Fibroblast of skin of left biceps (primary cell): ENCODE results near the gene MUC13.

ENCODE experiments used
- DNase-seq, 2 experiments: peaks; one replicate each; pipeline ENCODE4 v3.0.0-alpha.2; 2013; ENCODE audit warnings: low read depth in 2 of 2

The MUC13 gene

DNA sequence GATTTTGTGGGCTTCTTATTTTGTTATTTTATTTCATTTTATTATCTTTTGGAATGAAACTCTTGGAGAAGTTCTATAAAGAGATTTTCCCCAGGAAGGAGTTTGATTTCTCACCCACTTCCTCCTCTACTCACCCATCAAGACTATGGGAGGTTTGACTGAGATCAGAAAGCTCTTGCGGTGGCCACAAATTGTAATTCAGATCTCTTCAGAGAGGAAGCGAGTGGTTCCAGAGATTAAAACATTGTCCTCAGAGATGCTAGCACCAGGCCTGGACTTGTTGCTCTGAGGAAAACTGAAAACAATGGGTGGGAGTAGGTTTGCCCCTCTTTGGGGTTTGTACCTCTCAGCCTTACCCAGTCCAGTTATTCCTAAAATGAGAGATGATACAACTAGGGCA lies 8.1 kb upstream of the MUC13 start:
- no peak for DNase-seq

- no peak for DNase-seq
Observed at GRCh38 chr3:124941771-124942170, 7.2 kb upstream of the MUC13 start.

DNA sequence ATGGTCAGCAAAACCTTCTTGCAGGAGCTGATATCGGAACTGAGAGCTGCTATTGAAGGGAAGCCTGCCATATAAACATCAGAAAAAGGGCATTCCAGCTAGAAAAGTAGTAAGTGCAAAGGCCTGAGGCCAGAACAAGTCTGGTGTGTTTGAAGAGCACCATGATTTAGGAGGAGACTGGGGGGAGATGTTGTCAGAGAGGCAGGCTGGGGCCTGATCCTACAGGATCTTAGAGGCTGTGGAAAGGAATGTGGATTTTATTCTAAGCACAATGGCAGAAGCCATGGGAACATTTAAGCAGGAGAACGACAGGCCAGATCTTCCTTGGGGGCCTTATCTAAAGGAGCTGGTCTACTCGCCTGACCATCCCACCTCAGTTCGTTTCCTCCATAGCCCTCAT lies 5.1 kb upstream of the MUC13 start:
- no peak for DNase-seq

- no peak for DNase-seq
Observed at GRCh38 chr3:124938896-124939295, 4.3 kb upstream of the MUC13 start.

DNA sequence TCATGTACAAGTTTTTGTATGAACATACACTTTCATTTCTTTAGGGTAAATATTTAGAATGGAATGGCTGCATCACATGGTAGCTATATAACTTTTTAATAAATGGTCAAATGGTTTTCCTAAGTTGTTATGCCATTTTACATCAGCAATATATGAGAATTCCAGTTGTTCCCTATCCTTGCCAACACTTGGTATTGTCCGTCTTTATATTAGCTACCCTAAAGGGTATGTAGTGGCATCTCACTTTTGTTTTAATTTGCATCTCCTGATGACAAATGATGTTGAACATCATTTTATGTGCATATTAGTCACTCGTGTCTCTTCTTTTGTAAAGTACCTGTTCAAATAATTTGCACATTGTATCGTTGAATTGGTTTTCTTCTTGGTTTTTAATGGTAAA lies 2.5 kb upstream of the MUC13 start:
- DNase-seq: no peak

DNA sequence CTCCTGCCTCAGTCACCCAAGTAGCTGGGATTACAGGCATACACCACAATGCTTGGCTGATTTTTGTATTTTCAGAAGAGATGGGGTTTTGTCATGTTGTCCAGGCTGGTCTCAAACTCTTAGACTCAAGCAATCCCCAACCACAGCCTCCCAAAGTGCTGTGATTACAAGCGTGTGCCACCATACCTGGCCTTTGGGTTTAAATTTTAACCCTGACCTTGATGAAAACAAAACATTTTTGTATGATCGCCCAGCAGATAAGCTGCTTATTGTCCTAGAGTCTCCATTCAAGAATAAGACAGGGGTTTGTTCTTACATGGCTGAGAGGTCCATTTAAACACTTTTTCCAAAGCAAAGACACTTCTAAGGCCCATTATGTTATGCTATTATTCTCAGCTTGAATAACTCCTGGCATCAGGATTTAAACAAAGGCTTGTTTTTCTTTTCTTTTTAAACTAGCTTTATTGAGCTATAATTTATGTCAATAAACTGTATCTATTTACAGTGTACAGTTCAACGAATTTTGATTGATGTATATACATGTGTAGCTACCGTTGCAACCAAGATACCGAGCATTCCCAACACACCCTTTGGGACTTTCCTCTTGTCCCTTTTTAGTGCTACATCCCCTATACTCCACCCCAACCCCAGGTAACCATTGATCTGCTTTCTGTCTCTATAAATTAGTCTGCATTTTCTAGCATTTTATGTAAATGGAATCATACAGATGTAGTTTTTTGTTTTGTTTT lies 1.4 kb upstream of the MUC13 start:
- DNase-seq: no peak

DNA sequence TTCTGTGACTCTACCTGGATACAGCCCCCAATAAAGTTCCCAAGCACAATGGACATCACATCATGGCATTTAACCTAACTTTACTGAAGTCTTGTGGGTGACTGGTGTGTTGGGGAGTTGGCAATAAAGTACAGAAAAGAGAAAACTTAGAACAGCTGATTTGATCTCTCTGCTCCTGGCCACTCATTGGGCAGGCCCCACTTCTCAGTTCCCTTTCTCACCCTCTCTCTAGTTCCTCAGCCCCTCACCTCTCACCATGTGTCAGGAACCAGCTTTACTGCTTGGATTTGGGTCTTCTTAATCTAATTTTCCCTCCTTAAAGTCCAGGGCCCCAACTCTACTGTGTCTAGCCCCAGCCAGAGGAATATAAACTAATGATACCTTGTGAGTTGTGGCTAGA lies 713 bp upstream of the MUC13 start:
- no peak for DNase-seq

- DNase-seq: peak; percentile 27 to 36
Observed at GRCh38 chr3:124928333-124929202, 6.0 kb downstream of the MUC13 start.

GRCh38 chr3:124927574-124928045 lies 6.9 kb downstream of the MUC13 start:
- no peak for DNase-seq

- no peak for DNase-seq
Observed at GRCh38 chr3:124926426-124927101, 8.0 kb downstream of the MUC13 start.

GRCh38 chr3:124924741-124925140 lies 9.8 kb downstream of the MUC13 start:
- DNase-seq: no peak

- DNase-seq: no peak
Observed at GRCh38 chr3:124923833-124924232, 10.7 kb downstream of the MUC13 start.

DNA sequence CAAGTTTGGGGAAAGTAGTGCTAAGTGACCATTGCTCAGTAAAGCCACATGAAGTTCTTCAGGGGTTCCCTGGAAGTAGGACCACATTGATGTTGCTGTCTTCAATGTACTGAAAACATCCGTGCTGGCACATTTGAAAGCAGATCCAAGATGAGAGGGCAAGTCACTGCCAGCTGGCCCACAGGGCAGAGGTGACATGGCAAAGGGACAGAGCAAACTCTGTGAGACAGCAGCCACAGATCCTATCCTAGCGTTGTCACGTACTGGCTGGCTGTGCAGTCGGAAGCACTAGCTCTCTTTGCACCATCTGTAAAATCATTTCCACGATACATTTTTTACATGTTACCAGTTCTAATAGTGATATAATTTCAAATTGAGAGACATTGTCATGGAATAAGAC lies 13.8 kb downstream of the MUC13 start:
- DNase-seq: no peak

DNA sequence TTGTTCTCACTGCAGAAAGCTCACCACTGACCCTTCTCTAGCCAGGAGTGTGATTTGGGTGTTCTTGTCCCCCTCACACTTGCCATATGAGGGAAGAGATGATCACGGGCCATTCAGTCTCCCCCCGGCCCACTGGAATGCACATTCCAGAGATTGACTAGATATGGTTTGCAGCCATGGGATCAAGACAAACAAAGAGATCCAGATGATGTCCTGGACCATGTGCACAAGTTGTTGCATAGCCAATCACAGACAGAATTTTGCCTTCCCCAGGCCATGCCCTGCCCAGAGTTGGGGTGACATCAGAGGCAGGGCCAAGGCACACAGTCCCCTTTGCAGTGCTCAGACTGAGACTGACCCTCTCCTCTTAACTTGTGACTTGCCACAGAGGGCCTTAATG lies 14.8 kb downstream of the MUC13 start:
- DNase-seq: peak in 1 of 2 experiments; percentile 18

DNA sequence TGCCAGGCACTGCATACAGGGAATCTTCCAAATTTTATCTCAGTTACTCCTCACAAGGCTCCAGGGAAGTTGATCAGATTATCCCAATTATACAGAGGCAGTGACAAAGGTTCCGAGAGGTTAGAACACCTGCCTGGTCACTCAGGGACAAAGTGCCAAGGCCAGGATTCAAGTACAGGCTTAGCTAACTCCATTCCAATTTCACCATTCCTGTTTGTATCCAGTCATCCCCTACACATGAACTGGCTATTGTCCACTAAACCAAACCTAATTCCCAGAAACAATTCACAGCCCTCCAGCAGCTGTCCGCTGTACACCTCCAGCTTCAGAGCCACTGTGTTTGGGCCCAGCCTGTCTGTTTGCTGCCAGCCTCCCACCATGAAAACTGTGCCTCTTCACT lies 16.0 kb downstream of the MUC13 start:
- no peak for DNase-seq

DNA sequence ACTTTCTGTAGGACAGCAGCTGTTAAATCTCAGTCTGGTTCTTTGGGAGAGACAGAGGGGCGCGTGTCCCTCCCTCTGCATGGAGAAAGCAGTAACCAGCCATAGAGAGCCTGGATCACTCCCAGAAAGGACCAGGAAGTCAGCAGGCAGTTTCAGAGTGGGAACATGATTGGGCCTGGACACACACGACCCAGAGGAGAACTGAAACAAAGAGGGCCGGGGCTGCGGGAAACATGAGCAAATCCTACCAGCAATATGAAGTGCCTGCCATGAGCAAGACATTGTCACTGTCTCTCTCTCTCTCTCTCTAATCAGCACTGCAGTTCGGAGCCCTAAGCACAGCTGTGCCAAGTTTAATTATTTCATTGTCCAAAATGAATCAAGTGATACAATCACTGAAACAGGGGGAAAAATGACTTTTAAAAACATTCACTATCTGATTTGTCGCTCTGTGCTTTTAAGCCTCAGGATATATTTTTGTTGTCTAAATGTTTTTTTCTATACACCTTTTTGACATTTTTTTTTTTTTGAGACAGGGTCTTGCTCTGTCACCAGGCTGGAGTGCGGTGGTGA lies 17.6 kb downstream of the MUC13 start:
- no peak for DNase-seq

- DNase-seq: no peak
Observed at GRCh38 chr3:124915254-124915653, 19.3 kb downstream of the MUC13 start.

DNA sequence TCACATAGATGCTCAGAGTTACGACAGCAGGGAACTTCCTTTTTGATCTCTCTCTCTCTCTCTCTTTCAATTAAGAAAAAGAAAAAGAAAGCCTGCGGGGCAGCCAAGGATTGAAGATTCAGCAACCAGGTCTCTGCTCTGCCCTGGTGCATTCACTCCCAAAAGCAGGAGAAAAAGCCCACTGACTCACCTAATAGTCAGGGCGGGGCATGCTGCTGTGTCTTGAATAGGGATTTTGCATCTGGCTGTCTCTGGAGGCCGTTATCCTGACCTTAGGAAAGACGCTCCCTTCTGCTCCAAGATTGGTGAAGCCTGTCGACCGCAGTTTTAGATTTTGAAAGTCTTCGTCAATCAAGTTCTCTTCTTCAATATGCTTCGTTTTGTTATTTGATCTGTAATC lies 26.6 kb downstream of the MUC13 start:
- no peak for DNase-seq

DNA sequence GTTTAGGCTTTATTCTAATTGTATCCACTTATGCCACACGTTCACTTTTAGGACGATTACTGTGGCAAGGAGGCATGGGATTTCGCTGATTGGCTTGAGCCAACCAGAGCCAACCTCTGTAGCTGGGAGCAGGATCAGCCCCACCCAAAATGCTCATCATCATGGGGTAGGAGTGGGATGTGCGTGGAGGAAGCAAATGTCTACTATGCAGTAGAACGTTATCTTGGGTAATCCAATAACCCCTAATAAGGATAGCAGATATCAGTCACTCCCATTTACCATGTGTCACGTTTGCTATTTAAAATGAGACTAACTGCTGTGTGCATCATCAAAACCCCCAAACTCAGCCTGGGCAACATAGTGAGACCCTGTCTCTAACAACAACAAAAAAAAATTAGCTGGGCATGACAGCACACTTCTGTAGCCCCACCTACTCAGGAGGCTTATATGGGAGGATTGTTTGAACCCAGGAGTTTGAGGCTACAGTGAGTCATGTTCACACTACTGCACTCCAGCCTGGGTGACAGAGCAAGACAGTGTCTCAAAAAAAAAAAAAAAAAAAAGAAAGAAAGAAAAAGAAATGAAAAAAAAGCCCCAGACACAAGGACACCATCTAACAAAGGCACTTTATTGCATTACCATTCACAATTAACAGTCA lies 29.6 kb downstream of the MUC13 start:
- DNase-seq: no peak

GRCh38 chr3:124903896-124904834 lies 30.4 kb downstream of the MUC13 start:
- no peak for DNase-seq
